ENCODE results near the gene UMAD1. TPM values are rescaled to one million over a fixed set of nuclear protein-coding genes. Genes with fewer than 3 reads are reported as not detected.

Gene UMAD1
- total and polyA plus RNA-seq, 2 experiments from 2014 or later: 8.4 to 12.4 TPM

- Mint-ChIP-seq H3K27ac (no peak overlapping the region), H3K4me1 (peaks cover 44% of the 10 kb centered on the region), H3K4me3 (no peak overlapping the region), H3K36me3 (ENCODE audit: low read depth) (no peaks in the 10 kb centered on the region), H3K27me3 (ENCODE audit: insufficient read depth, low read depth, poor library complexity) (no peaks in the 10 kb centered on the region), H3K9me3 (no peaks in the 10 kb centered on the region)
- TF ChIP-seq JUNB (IDR thresholded peaks at IDR 0.05; ENCODE audit: unreplicated experiment): no peak
- no peak for TF ChIP-seq POLR2AphosphoS5 (IDR thresholded peaks at IDR 0.05; ENCODE audit: low read depth)
- Histone ChIP-seq H3F3A (replicated peaks; ENCODE audit: low read depth) (no peaks in the 10 kb centered on the region), H3K4me3 (no peak overlapping the region), H2AFZ (no peak overlapping the region), H3K4me2 (0 out of 2 replicates have a peak overlapping the region, but pooled peaks have one; percentile 4), H3K27ac (ENCODE audit: low read depth) (no peak overlapping the region), H3K36me3 (ENCODE audit: insufficient read depth) (no peaks in the 10 kb centered on the region), H3K4me1 (ENCODE audit: insufficient read depth) (peaks cover 42% of the 10 kb centered on the region), H3K79me2 (replicated peaks; ENCODE audit: insufficient read depth) (no peaks in the 10 kb centered on the region), H3K9me2 (ENCODE audit: insufficient read depth) (0 out of 2 replicates have a peak, but pooled peaks cover 3% of the 10 kb centered on the region), H3K27me3 (ENCODE audit: insufficient read depth) (no peaks in the 10 kb centered on the region), H4K20me1 (replicated peaks; ENCODE audit: insufficient read depth) (no peaks in the 10 kb centered on the region)
- ATAC-seq (peak; percentile 57), DNase-seq (ENCODE audit: low spot score) (no peak)
Observed at GRCh38 chr7:7924303-7924702, 283.8 kb downstream of the UMAD1 start.

Small RNA genes lying within 50 kb of the gene (small RNA-seq; reads per million reads assigned to genes)
- not detected for gene RNU6-534P (ENCODE audit: low replicate concordance)

Other genes starting within 250 kb of the UMAD1 start
- 0.27 and 0.31 TPM in 2 replicates for gene COL28A1, start 104.9 kb upstream of the UMAD1 start, total RNA-seq (2014; rRNA removed; shearing (Covaris generic))
- gene COL28A1, start 104.9 kb upstream of the UMAD1 start, polyA plus RNA-seq (2016; fragmentation: Nextera tagmentation; extraction: Ambion mirVana): 0.70 and 0.80 TPM in 2 replicates
- gene MIOS, start 73.9 kb upstream of the UMAD1 start, total RNA-seq (2014; rRNA removed; shearing (Covaris generic)): 85.7 and 95.7 TPM in 2 replicates
- 11.3 and 13.1 TPM in 2 replicates for gene MIOS, start 73.9 kb upstream of the UMAD1 start, polyA plus RNA-seq (2016; fragmentation: Nextera tagmentation; extraction: Ambion mirVana)
- gene RPA3, start 77.9 kb downstream of the UMAD1 start, total RNA-seq (2014; rRNA removed; shearing (Covaris generic)): 57.4 and 74.9 TPM in 2 replicates
- gene RPA3, start 77.9 kb downstream of the UMAD1 start, polyA plus RNA-seq (2016; fragmentation: Nextera tagmentation; extraction: Ambion mirVana): 284 and 287 TPM in 2 replicates